CD4-positive, alpha-beta T cell (primary cell): ENCODE data around the gene NFIL3. TPM values are rescaled to one million over a fixed set of nuclear protein-coding genes. Genes with fewer than 3 reads are reported as not detected.
"Not testable (repeated sequence)": the region's sequence is repeated elsewhere in the genome, so short reads cannot be mapped to it uniquely, and the experiment has no call there.

ENCODE experiments used
- ATAC-seq: fragments of 200-7000 bp; cut with Tn5 transposase; one replicate; pipeline ENCODE4 v1.10.0; 2022; ENCODE audit warnings: mild to moderate bottlenecking; ENCODE audit not compliant: poor library complexity
- CTCF ChIA-PET: fragments of 350-600 bp; sonication (Branson Sonifier 250); formaldehyde crosslinking; loops from one replicate; lab custom pipeline; 2021; ENCODE audit warnings: antibody characterized with exemption, inconsistent platforms; lab: Charles Lee
- POLR2A ChIA-PET: fragments of 350-600 bp; sonication (Branson Sonifier 250); formaldehyde crosslinking; loops from one replicate; lab custom pipeline; 2021; ENCODE audit warnings: antibody characterized with exemption, inconsistent platforms; lab: Charles Lee
- DNase-seq, 14 experiments: peaks; one replicate each; pipeline ENCODE4 v3.0.0-alpha.2; 2013 to 2020; ENCODE audit warnings: mixed read lengths in 2 of 14
- H3K27ac ChIP-seq, 2 donors: one replicate each; pipeline versions ENCODE4 v1.5.1 to v1.7.0; 2013; ENCODE audit warnings: low read length in 2 of 2, low read depth in 1 of 2, mild to moderate bottlenecking in 1 of 2
- H3K27me3 ChIP-seq, 2 experiments: 1 replicate in 1 of 2; 2 replicates in 1 of 2; pipeline versions ENCODE4 v1.6.1 to v1.7.0; 2013; ENCODE audit warnings: low read length in 2 of 2, control low read depth in 1 of 2, mild to moderate bottlenecking in 1 of 2, moderate library complexity in 1 of 2; ENCODE audit not compliant: insufficient read depth in 2 of 2, control insufficient read depth in 1 of 2
- H3K36me3 ChIP-seq: one replicate; pipeline ENCODE4 v1.6.1; 2013; ENCODE audit warnings: low read length, control low read depth; ENCODE audit not compliant: insufficient read depth
- H3K4me1 ChIP-seq: one replicate; pipeline ENCODE4 v1.6.1; 2013; ENCODE audit warnings: low read length, control low read depth; ENCODE audit not compliant: insufficient read depth
- H3K4me3 ChIP-seq: one replicate; pipeline ENCODE4 v1.5.1; 2013; ENCODE audit warnings: mild to moderate bottlenecking, low read length, moderate library complexity
- H3K9me3 ChIP-seq, 2 experiments: 1 replicate in 1 of 2; 2 replicates in 1 of 2; pipeline versions ENCODE4 v1.6.1 to v1.7.0; 2013; ENCODE audit warnings: low read length in 2 of 2, mild to moderate bottlenecking in 2 of 2, control low read depth in 1 of 2, moderate library complexity in 1 of 2; ENCODE audit not compliant: control insufficient read depth in 1 of 2, insufficient read depth in 1 of 2
- H3K27ac Mint-ChIP-seq: one replicate; pipeline ENCODE4 v1.8.0; 2020; ENCODE audit warnings: mixed read lengths
- H3K27me3 Mint-ChIP-seq: one replicate; pipeline ENCODE4 v1.8.0; 2021; ENCODE audit warnings: mixed read lengths
- H3K36me3 Mint-ChIP-seq: one replicate; pipeline ENCODE4 v1.8.0; 2021; ENCODE audit warnings: low read depth, mixed read lengths
- H3K4me1 Mint-ChIP-seq: one replicate; pipeline ENCODE4 v1.8.0; 2021; ENCODE audit warnings: low read depth, mixed read lengths
- H3K4me3 Mint-ChIP-seq: one replicate; pipeline ENCODE4 v1.8.0; 2020; ENCODE audit warnings: mild to moderate bottlenecking, mixed read lengths
- H3K9me3 Mint-ChIP-seq: one replicate; pipeline ENCODE4 v1.8.0; 2020; ENCODE audit warnings: mixed read lengths
- CTCF ChIP-seq: fragments of 200-600 bp; IDR thresholded peaks from one replicate; pipeline ENCODE4 v1.8.0; 2022; ENCODE audit warnings: antibody characterized with exemption, mild to moderate bottlenecking
- intact Hi-C, 2 experiments: fragments of 100-400 bp; cut with DNase I in 1 of 2; cut with micrococcal nuclease in 1 of 2; formaldehyde crosslinking; loops; one replicate each; pipeline versions ENCODE4 v1.15.1 to v1.9.0; 2023 to 2025; cut with DNase I, micrococcal nuclease
- total RNA-seq, 174 experiments: library from RNA in 2 of 174; stranded (reverse) in 2 of 174; gene quantifications; one replicate each; pipeline ENCODE4 v1.2.3 and lab custom pipeline; 2021 to 2026

The NFIL3 gene
- total RNA-seq, 2 experiments from 2014 or later = 31.0 to 32.4 TPM

- Histone ChIP-seq H3K27me3 (no peaks in the 10 kb centered on the region), H3K36me3 (no peaks in the 10 kb centered on the region), H3K4me3 (no peak overlapping the region), H3K27ac (no peak overlapping the region), H3K4me1 (peaks cover 3% of the 10 kb centered on the region), H3K9me3 (no peaks in the 10 kb centered on the region)
- intact Hi-C loops = no loop called here
- Mint-ChIP-seq H3K4me3 (no peak overlapping the region), H3K4me1 (no peaks in the 10 kb centered on the region), H3K27ac (no peak overlapping the region), H3K36me3 (no peaks in the 10 kb centered on the region), H3K27me3 (no peaks in the 10 kb centered on the region), H3K9me3 (no peaks in the 10 kb centered on the region)
- CTCF ChIA-PET = no interaction called here
- POLR2A ChIA-PET = no interaction called here
- ATAC-seq = no peak
- TF ChIP-seq CTCF = no peak
- no peak for DNase-seq
Observed at GRCh38 chr9:91391412-91391811, 32.2 kb downstream of the NFIL3 start.

- H3K4me3 Mint-ChIP-seq, H3K27me3 ChIP-seq, H3K4me1 ChIP-seq, H3K27me3 Mint-ChIP-seq, H3K4me3 ChIP-seq, intact Hi-C loops, POLR2A ChIA-PET, H3K36me3 Mint-ChIP-seq, DNase-seq, CTCF ChIA-PET, H3K4me1 Mint-ChIP-seq, ATAC-seq, H3K9me3 Mint-ChIP-seq, H3K9me3 ChIP-seq, H3K27ac Mint-ChIP-seq, H3K36me3 ChIP-seq, H3K27ac ChIP-seq: not testable (repeated sequence)
Observed at GRCh38 chr9:91389686-91390085, 33.9 kb downstream of the NFIL3 start.

GRCh38 chr9:91386765-91387164 is 36.9 kb downstream of the NFIL3 start:
- TF ChIP-seq CTCF = no peak
- DNase-seq = no peak
- H3K4me1 ChIP-seq = no peaks in the 10 kb centered on the region
- H3K4me3 ChIP-seq = no peak overlapping the region
- no peaks in the 10 kb centered on the region for H3K9me3 Mint-ChIP-seq
- ChIA-PET POLR2A (interaction anchor here (0.7 kb wide), 1 partner anchor 25 kb away, joined by 3 read pairs; the partner anchor contains the start of gene AUH), CTCF (no interaction called here)
- no peak overlapping the region for H3K27ac ChIP-seq
- intact Hi-C loops = no loop called here
- H3K9me3 ChIP-seq = no peaks in the 10 kb centered on the region
- no peak for ATAC-seq
- no peak overlapping the region for H3K27ac Mint-ChIP-seq
- no peaks in the 10 kb centered on the region for H3K36me3 ChIP-seq
- H3K36me3 Mint-ChIP-seq = no peaks in the 10 kb centered on the region
- no peaks in the 10 kb centered on the region for H3K4me1 Mint-ChIP-seq
- H3K27me3 Mint-ChIP-seq = no peaks in the 10 kb centered on the region
- no peaks in the 10 kb centered on the region for H3K27me3 ChIP-seq
- H3K4me3 Mint-ChIP-seq = no peak overlapping the region

GRCh38 chr9:91384954-91385353 is 38.7 kb downstream of the NFIL3 start:
- intact Hi-C loops = no loop called here
- Mint-ChIP-seq H3K4me3 (no peak overlapping the region), H3K36me3 (no peaks in the 10 kb centered on the region), H3K4me1 (no peaks in the 10 kb centered on the region), H3K27ac (no peak overlapping the region), H3K9me3 (no peaks in the 10 kb centered on the region), H3K27me3 (no peaks in the 10 kb centered on the region)
- no peak for ATAC-seq
- POLR2A ChIA-PET = no interaction called here
- CTCF ChIA-PET = no interaction called here
- DNase-seq = no peak
- no peaks in the 10 kb centered on the region for H3K4me1 ChIP-seq
- H3K4me3 ChIP-seq = no peak overlapping the region
- no peak overlapping the region for H3K27ac ChIP-seq
- TF ChIP-seq CTCF = no peak
- H3K9me3 ChIP-seq = no peaks in the 10 kb centered on the region
- H3K36me3 ChIP-seq = no peaks in the 10 kb centered on the region
- no peaks in the 10 kb centered on the region for H3K27me3 ChIP-seq
